Daoy (cell line): Measurements from ENCODE around the gene ICA1. TPM values are rescaled to one million over a fixed set of nuclear protein-coding genes. Genes with fewer than 3 reads are reported as not detected.

ENCODE experiments used
- DNase-seq: peaks from one replicate; pipeline ENCODE4 v3.0.0-alpha.2; 2015; ENCODE audit warnings: low read depth
- total RNA-seq: library from RNA; depleted of rRNA; stranded (reverse); fragments of >200 nt; shearing (Covaris generic); gene quantifications from 2 replicates; pipeline ENCODE4 v1.2.3, GENCODE V29; 2014

Gene ICA1
- total RNA-seq, 1 experiment from 2014 or later, result 18.1 TPM

GRCh38 chr7:8133188-8133848, 128.6 kb downstream of the ICA1 start:
- no peak for DNase-seq

GRCh38 chr7:8131694-8132605, 130.0 kb downstream of the ICA1 start:
- DNase-seq, result no peak

GRCh38 chr7:8130663-8131062, 131.3 kb downstream of the ICA1 start:
- DNase-seq, result no peak

- DNase-seq, result no peak
Measured at GRCh38 chr7:8129318-8129659, 132.7 kb downstream of the ICA1 start.

- no peak for DNase-seq
Measured at GRCh38 chr7:8128449-8129317, 133.3 kb downstream of the ICA1 start.

GRCh38 chr7:8126601-8127167, 135.3 kb downstream of the ICA1 start:
- no peak for DNase-seq

- no peak for DNase-seq
Measured at GRCh38 chr7:8125680-8126444, 136.1 kb downstream of the ICA1 start.

GRCh38 chr7:8121243-8121642, 140.7 kb downstream of the ICA1 start:
- DNase-seq, result no peak

- no peak for DNase-seq
Measured at GRCh38 chr7:8120390-8121058, 141.4 kb downstream of the ICA1 start.

- DNase-seq, result no peak
Measured at GRCh38 chr7:8119262-8119661, 142.7 kb downstream of the ICA1 start.

- no peak for DNase-seq
Measured at GRCh38 chr7:8117195-8117594, 144.8 kb downstream of the ICA1 start.

- no peak for DNase-seq
Measured at GRCh38 chr7:8115547-8116402, 146.2 kb downstream of the ICA1 start.

GRCh38 chr7:8114175-8114574, 147.8 kb downstream of the ICA1 start:
- DNase-seq, result no peak

- no peak for DNase-seq
Measured at GRCh38 chr7:8113184-8113583, 148.8 kb downstream of the ICA1 start.

GRCh38 chr7:8112685-8113084, 149.3 kb downstream of the ICA1 start:
- DNase-seq, result no peak

- DNase-seq, result no peak
Measured at GRCh38 chr7:8111282-8111960, 150.5 kb downstream of the ICA1 start.

- DNase-seq, result peak; percentile 46
Measured at GRCh38 chr7:8109196-8110022, 152.6 kb downstream of the ICA1 start.

- no peak for DNase-seq
Measured at GRCh38 chr7:8105449-8106095, 156.4 kb downstream of the ICA1 start.
